Eye (tissue), 1 donor: ENCODE results near the gene NCAPD3.

ENCODE experiments used
- DNase-seq: peaks from one replicate; pipeline ENCODE4 v3.0.0-alpha.2; 2015

Gene NCAPD3

GRCh38 chr11:134252346-134253187 lies 28.8 kb upstream of the NCAPD3 start:
- no peak for DNase-seq

GRCh38 chr11:134250675-134251074 lies 26.9 kb upstream of the NCAPD3 start:
- DNase-seq = no peak

- no peak for DNase-seq
These were observed 26.5 kb upstream of the NCAPD3 start for GRCh38 chr11:134250246-134250645.

- DNase-seq = no peak
These were observed 25.2 kb upstream of the NCAPD3 start for GRCh38 chr11:134248910-134249480.

GRCh38 chr11:134246678-134247077 lies 22.9 kb upstream of the NCAPD3 start:
- DNase-seq = no peak

- DNase-seq = no peak
These were observed 22.3 kb upstream of the NCAPD3 start for GRCh38 chr11:134246100-134246499.

- no peak for DNase-seq
These were observed 21.7 kb upstream of the NCAPD3 start for GRCh38 chr11:134245434-134245833.

- DNase-seq = no peak
These were observed 20.8 kb upstream of the NCAPD3 start for GRCh38 chr11:134244593-134244992.

- no peak for DNase-seq
These were observed 20.1 kb upstream of the NCAPD3 start for GRCh38 chr11:134243913-134244312.

- no peak for DNase-seq
These were observed 18.6 kb upstream of the NCAPD3 start for GRCh38 chr11:134242376-134242775.

- no peak for DNase-seq
These were observed 16.8 kb upstream of the NCAPD3 start for GRCh38 chr11:134240592-134240991.

- DNase-seq = no peak
These were observed 15.2 kb upstream of the NCAPD3 start for GRCh38 chr11:134238956-134239355.

- no peak for DNase-seq
These were observed 13.8 kb upstream of the NCAPD3 start for GRCh38 chr11:134237557-134237922.

GRCh38 chr11:134236834-134237556 lies 13.2 kb upstream of the NCAPD3 start:
- no peak for DNase-seq

- no peak for DNase-seq
These were observed 11.6 kb upstream of the NCAPD3 start for GRCh38 chr11:134235399-134235798.

- DNase-seq = no peak
These were observed 10.0 kb upstream of the NCAPD3 start for GRCh38 chr11:134233729-134234179.

- DNase-seq = no peak
These were observed 8.3 kb upstream of the NCAPD3 start for GRCh38 chr11:134231958-134232659.

GRCh38 chr11:134230339-134230738 lies 6.6 kb upstream of the NCAPD3 start:
- no peak for DNase-seq

- no peak for DNase-seq
These were observed 5.5 kb upstream of the NCAPD3 start for GRCh38 chr11:134229126-134229790.

- DNase-seq = no peak
These were observed 4.9 kb upstream of the NCAPD3 start for GRCh38 chr11:134228625-134229024.

GRCh38 chr11:134226806-134227325 lies 3.1 kb upstream of the NCAPD3 start:
- DNase-seq = no peak
